ENCODE results near the gene ABHD17C. TPM values are rescaled to one million over a fixed set of nuclear protein-coding genes. Genes with fewer than 3 reads are reported as not detected.
A peak's percentile ranks its signal among the peaks of the same experiment; 100 is the strongest.

ABHD17C gene
- total RNA-seq, 1 donor from 2014 or later = 4.7 TPM

DNA sequence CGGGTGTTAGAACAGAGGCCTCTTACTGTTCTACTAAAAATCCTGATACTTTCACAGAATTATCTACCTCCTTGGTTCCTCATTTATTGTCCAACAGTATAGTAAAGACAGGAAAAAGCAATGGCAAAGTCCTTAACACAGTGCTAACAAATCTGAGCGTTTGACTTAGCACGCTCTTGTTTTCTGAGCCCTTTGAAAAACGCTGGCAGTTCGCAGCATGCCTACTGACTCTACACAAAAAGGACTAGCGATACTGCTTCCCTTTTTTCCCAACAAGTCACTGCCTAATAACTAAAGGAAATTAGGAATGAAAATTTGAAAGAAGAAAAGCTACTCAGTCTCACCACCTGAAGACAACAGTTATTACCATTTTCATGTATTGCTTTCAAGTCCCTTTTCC lies 49.3 kb downstream of the ABHD17C start:
- peaks cover 2% of the 10 kb centered on the region for H3K36me3 Mint-ChIP-seq (ENCODE audit: low read depth)
- no peak overlapping the region for H3K4me3 Mint-ChIP-seq
- H3K4me1 Mint-ChIP-seq (ENCODE audit: low read depth) = no peaks in the 10 kb centered on the region
- intact Hi-C loops (cut with micrococcal nuclease) = no loop called here
- H3K9me3 Mint-ChIP-seq = peaks cover 4% of the 10 kb centered on the region
- no peaks in the 10 kb centered on the region for H3K27me3 Mint-ChIP-seq (ENCODE audit: insufficient read depth)
- no peak for DNase-seq (ENCODE audit: low spot score)
- H3K27ac Mint-ChIP-seq = no peak overlapping the region

DNA sequence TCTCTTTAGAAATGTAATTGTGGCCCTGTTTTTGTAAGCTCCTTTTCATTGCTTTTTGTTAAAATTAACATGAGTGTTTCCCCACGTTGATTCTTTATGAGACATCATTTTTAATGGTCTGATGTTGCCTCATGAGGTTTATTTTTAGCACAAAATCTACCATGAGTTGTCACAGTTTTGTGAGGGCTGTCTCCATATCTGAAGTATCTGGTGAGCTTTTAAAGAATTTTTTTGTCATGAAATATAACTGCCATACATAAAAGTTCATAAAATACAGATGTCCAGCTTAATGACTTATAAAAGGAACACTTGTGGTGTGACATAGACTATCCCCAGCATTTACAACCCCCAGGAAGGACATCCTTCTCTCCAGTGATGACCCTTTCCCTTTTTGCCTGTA lies 49.7 kb downstream of the ABHD17C start:
- Mint-ChIP-seq H3K4me3 (no peak overlapping the region), H3K4me1 (ENCODE audit: low read depth) (no peaks in the 10 kb centered on the region), H3K27me3 (ENCODE audit: insufficient read depth) (no peaks in the 10 kb centered on the region), H3K36me3 (ENCODE audit: low read depth) (peaks cover 2% of the 10 kb centered on the region), H3K27ac (no peak overlapping the region), H3K9me3 (peaks cover 4% of the 10 kb centered on the region)
- intact Hi-C loops (cut with micrococcal nuclease) = no loop called here
- DNase-seq (ENCODE audit: low spot score) = no peak

DNA sequence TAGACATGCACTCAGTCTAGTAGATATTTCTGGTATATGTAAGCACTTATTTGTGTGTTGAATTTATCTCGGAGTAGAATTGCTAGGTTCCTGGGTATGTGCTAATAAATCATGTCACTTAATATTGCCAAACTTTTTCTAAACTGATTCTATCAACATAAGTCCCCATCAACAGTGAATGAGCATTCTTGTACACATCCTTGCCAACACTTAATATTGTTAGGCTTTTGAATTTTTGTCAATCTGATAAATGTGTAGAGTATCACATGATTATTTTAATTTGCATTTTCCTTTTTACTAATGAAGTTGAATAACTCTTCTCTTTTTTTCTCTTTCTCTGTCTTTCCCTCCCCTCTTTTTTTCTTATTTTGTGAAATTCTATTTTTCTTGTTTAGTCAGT lies 50.8 kb downstream of the ABHD17C start:
- intact Hi-C loops (cut with micrococcal nuclease) = no loop called here
- H3K4me1 Mint-ChIP-seq (ENCODE audit: low read depth) = no peaks in the 10 kb centered on the region
- H3K36me3 Mint-ChIP-seq (ENCODE audit: low read depth) = peaks cover 4% of the 10 kb centered on the region
- H3K4me3 Mint-ChIP-seq = no peak overlapping the region
- no peaks in the 10 kb centered on the region for H3K27me3 Mint-ChIP-seq (ENCODE audit: insufficient read depth)
- H3K27ac Mint-ChIP-seq = peak overlapping the region; percentile 52
- H3K9me3 Mint-ChIP-seq = peaks cover 4% of the 10 kb centered on the region
- DNase-seq (ENCODE audit: low spot score) = no peak

DNA sequence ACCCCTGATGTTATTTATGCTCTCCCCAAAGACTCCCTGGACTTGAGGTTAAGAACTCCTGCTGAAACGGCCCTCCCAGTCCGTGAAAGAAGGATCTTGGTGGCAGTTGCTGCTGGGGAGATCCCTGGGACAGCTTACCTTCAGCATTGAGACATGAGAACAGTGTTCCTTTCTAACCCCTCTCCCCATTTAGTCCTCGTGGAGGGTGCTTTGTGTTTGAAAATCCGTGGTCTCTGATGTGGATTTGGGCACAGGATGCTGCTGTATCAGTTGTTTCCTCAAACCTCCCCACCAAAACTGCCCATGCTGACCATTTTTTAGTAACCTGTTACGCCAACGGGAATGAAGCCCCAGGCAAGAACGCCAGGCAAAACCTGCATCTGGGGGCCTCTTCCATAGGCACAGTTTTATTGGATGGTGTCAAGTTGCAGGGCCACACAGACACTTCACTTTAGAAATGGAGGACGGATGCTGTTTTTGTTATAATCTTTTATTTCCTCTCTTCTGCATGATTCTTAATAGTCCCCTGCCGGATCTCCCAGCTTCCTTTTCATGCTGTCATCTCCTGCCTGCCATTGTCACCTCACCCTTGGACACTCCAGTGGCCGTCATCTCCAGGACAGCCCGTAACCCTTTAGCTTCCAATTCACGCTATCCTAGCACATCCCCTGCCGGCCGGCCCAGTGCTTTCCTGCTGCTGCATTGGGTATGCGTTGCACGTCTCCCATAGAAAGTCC lies 52.4 kb downstream of the ABHD17C start:
- intact Hi-C loops (cut with micrococcal nuclease) = no loop called here
- H3K9me3 Mint-ChIP-seq = peaks cover 4% of the 10 kb centered on the region
- no peak for DNase-seq (ENCODE audit: low spot score)
- H3K27me3 Mint-ChIP-seq (ENCODE audit: insufficient read depth) = no peaks in the 10 kb centered on the region
- no peaks in the 10 kb centered on the region for H3K4me1 Mint-ChIP-seq (ENCODE audit: low read depth)
- peaks cover 4% of the 10 kb centered on the region for H3K36me3 Mint-ChIP-seq (ENCODE audit: low read depth)
- H3K27ac Mint-ChIP-seq = no peak overlapping the region
- H3K4me3 Mint-ChIP-seq = no peak overlapping the region

DNA sequence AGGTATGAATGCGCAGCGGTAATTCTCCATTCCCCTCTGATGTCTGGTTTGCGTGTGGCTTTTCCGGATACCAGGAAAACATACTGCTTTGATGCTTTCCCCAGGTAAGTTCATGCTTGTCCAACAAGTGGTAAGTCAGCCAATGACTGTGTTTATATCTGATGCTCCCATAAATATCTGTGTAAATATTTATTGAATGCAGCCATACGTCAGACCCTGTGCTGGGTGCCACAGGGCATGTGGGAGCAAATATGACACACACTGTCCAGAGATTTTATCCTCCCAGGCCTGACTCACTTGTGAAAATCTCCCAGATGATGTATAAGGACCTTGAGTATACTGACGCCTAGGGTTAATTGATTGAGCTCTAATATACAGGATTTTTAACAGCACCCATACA lies 54.5 kb downstream of the ABHD17C start:
- H3K27ac Mint-ChIP-seq = no peak overlapping the region
- DNase-seq (ENCODE audit: low spot score) = no peak
- intact Hi-C loops (cut with micrococcal nuclease) = no loop called here

DNA sequence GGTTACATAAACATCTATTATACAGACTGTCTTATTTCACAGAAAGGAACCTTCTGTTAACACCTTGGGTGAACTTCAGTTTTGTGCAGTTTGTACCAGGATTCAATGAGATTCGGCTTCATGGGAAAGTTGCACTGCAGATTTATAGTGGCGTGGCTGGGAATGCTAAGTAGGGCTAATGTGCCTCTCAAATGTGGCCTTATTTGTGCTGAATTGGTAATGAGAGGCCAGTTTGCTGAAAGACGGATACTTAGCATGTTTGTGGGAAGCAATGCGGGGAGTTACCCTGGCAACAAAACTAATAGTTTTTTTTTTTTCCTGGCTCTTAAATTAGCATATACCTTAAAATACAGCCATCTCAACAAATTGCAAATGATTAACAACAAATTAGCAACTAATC lies 55.5 kb downstream of the ABHD17C start:
- Mint-ChIP-seq H3K4me1 (ENCODE audit: low read depth) (peaks cover under 1% of the 10 kb centered on the region), H3K9me3 (peaks cover 4% of the 10 kb centered on the region), H3K27ac (no peak overlapping the region), H3K4me3 (no peak overlapping the region), H3K27me3 (ENCODE audit: insufficient read depth) (no peaks in the 10 kb centered on the region), H3K36me3 (ENCODE audit: low read depth) (peaks cover 4% of the 10 kb centered on the region)
- no peak for DNase-seq (ENCODE audit: low spot score)
- intact Hi-C loops (cut with micrococcal nuclease) = no loop called here

More for the DNA sequence above, 54.5 kb downstream of the ABHD17C start:
- H3K9me3 Mint-ChIP-seq = peaks cover 4% of the 10 kb centered on the region
- no peak overlapping the region for H3K4me3 Mint-ChIP-seq
- H3K36me3 Mint-ChIP-seq (ENCODE audit: low read depth) = peaks cover 4% of the 10 kb centered on the region
- H3K4me1 Mint-ChIP-seq (ENCODE audit: low read depth) = no peaks in the 10 kb centered on the region
- H3K27me3 Mint-ChIP-seq (ENCODE audit: insufficient read depth) = no peaks in the 10 kb centered on the region

DNA sequence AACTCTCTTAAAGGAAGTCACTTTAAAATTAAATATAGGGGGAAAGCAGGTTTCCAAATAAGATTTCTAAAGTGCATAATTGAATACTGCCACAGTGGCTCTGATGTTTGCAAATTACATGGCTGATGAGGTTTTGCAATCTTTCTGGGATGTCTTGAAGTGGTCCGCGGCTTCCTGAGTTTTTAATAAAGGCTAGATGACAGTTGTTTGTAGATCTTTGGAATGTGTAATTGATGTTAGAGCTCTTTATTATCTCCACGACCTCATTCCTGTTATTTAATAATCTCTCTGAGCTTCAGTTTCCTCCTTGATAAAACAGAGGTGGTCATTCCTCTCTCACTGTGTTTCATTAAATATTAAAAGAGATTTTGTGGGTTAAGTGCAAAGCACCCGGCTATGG lies 57.1 kb downstream of the ABHD17C start:
- no peak overlapping the region for H3K27ac Mint-ChIP-seq
- H3K4me3 Mint-ChIP-seq = no peak overlapping the region

DNA sequence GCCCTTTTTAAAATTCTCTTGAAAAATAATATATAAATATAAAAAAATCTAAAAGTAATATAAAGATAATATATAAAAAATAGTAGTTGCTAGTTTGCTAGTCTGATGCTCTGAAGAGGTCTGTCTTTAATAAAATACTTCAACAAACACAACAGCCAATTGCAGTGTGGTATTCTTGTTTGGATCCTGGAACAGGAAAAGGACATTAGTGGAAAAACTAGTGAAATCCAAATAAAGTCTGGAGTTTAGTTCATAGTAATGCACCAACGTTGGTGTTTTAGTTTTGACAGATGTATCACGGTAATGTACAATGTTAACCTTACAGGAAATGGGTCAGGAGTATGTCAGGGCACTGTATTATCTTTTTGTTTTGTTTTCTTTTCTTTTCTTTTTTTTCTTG lies 58.1 kb downstream of the ABHD17C start:
- intact Hi-C loops (cut with micrococcal nuclease) = no loop called here
- no peaks in the 10 kb centered on the region for H3K27me3 Mint-ChIP-seq (ENCODE audit: insufficient read depth)
- H3K9me3 Mint-ChIP-seq = no peaks in the 10 kb centered on the region
- H3K4me3 Mint-ChIP-seq = no peak overlapping the region
- H3K4me1 Mint-ChIP-seq (ENCODE audit: low read depth) = peaks cover 5% of the 10 kb centered on the region
- no peak overlapping the region for H3K27ac Mint-ChIP-seq
- peaks cover 2% of the 10 kb centered on the region for H3K36me3 Mint-ChIP-seq (ENCODE audit: low read depth)
- DNase-seq (ENCODE audit: low spot score) = no peak

More for the DNA sequence above, 57.1 kb downstream of the ABHD17C start:
- Mint-ChIP-seq H3K9me3 (no peaks in the 10 kb centered on the region), H3K4me1 (ENCODE audit: low read depth) (peaks cover 5% of the 10 kb centered on the region), H3K36me3 (ENCODE audit: low read depth) (peaks cover 2% of the 10 kb centered on the region), H3K27me3 (ENCODE audit: insufficient read depth) (no peaks in the 10 kb centered on the region)
- intact Hi-C loops (cut with micrococcal nuclease) = no loop called here
- DNase-seq (ENCODE audit: low spot score) = no peak

DNA sequence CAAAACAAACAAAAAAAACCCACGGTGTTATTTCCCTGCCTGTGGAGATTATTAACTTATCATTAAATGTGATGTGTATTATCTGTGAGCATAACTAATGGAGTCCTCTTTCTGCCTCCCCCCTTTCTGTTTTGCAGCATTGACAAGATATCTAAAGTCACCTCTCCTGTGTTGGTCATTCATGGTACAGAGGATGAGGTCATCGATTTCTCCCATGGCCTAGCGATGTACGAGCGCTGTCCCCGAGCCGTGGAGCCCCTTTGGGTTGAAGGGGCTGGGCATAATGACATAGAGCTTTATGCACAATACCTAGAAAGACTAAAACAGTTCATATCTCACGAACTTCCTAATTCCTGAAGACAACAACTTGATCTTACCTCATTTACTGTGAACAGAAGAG lies 58.9 kb downstream of the ABHD17C start:
- no peaks in the 10 kb centered on the region for H3K9me3 Mint-ChIP-seq
- H3K4me3 Mint-ChIP-seq = no peak overlapping the region
- no peak for DNase-seq (ENCODE audit: low spot score)
- H3K36me3 Mint-ChIP-seq (ENCODE audit: low read depth) = peaks cover 2% of the 10 kb centered on the region
- H3K4me1 Mint-ChIP-seq (ENCODE audit: low read depth) = peaks cover 5% of the 10 kb centered on the region
- no peak overlapping the region for H3K27ac Mint-ChIP-seq
- intact Hi-C loops (cut with micrococcal nuclease) = no loop called here
- no peaks in the 10 kb centered on the region for H3K27me3 Mint-ChIP-seq (ENCODE audit: insufficient read depth)

DNA sequence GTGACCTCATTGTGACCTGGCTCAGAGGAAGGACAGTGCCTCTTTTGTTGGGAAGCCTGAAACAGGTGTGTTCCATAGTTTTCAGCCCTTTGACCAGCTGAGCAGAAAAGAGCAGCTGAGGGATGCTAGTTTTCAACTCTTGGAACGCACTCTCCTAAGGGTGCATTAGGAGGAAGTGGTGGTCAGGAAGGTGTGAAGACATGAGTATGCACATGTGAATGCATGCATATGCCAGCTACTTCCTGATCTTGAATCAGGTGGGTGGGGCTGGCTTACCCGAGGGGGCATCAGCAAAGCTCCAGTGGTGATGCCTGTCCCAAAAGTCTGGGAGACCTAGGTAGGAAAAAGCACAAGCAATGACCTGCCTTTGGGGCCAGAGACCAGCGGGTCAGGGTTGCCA lies 60.8 kb downstream of the ABHD17C start:
- Mint-ChIP-seq H3K4me3 (no peak overlapping the region), H3K36me3 (ENCODE audit: low read depth) (no peaks in the 10 kb centered on the region), H3K27ac (no peak overlapping the region), H3K9me3 (no peaks in the 10 kb centered on the region), H3K4me1 (ENCODE audit: low read depth) (peaks cover 5% of the 10 kb centered on the region), H3K27me3 (ENCODE audit: insufficient read depth) (peaks cover 4% of the 10 kb centered on the region)
- intact Hi-C loops (cut with micrococcal nuclease) = no loop called here
- no peak for DNase-seq (ENCODE audit: low spot score)

DNA sequence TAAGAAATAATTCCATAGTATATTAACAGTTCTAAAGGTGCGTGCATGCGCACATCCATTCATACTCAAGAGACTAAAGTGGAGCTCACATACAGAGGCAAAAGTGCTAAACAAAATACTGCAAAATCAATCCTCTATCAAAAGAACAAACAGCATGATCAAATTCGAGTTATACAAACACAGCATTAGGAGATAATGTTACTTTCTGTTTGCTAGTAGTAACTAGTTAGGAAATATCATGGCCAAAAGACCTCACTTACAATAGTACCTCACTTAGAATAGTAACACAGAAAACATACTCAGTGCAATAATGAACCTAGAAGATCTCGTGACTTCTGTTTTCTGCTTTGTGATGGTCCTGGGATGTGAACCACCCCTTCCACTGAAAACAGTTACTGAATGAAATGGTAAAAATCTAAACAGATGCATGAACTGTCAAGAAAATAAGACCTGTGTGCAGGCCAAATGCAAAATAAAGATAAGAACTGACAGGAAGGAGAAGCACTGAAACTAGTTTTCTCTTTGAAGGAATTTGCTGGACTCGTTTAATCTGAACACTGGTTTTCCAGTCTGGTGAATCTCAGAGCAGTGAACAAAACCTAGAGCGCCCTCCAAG lies 63.1 kb downstream of the ABHD17C start:
- Mint-ChIP-seq H3K9me3 (no peaks in the 10 kb centered on the region), H3K4me1 (ENCODE audit: low read depth) (peaks cover 5% of the 10 kb centered on the region), H3K27ac (no peak overlapping the region), H3K4me3 (no peak overlapping the region), H3K27me3 (ENCODE audit: insufficient read depth) (peaks cover 6% of the 10 kb centered on the region), H3K36me3 (ENCODE audit: low read depth) (no peaks in the 10 kb centered on the region)
- intact Hi-C loops (cut with micrococcal nuclease) = no loop called here
- DNase-seq (ENCODE audit: low spot score) = no peak

DNA sequence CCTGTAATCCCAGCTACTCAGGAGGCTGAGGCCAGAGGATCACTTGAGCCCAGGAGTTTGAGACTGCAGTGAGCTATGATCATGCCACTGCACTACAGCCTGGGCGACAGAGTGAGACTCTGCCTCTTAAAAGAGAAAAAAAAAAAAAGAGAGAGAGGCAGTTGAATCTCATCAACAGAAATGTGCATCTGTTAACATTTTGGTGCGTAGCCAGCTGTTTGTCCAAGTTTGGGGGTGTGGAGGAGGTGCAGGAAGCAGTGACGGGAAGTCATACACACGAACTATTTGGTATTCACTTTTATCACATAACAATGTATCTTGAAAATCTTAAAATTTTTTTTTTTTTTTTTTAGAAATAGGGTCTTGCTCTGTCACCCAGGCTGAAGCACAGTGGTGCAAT lies 65.8 kb downstream of the ABHD17C start:
- intact Hi-C loops (cut with micrococcal nuclease) = no loop called here

DNA sequence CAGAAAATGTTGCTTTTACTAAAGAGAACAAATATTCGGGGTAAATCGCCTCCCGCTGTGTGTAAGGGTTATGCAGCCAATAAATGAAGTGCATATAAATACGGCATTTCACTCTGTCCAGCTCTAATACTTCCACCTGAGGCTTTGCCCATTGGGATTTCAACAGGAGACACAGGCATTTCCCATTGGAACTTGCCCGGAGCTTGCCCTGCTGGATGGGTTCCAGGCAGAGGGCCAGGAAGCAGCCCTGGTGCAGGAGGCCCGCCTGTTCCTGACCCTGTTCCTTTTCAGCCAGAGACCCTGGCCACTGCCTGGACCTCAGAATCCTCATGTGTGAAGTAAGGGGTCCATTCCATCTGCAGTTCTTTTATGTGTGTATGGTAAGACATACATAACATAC lies 66.6 kb downstream of the ABHD17C start:
- intact Hi-C loops (cut with micrococcal nuclease) = no loop called here
- Mint-ChIP-seq H3K4me3 (no peak overlapping the region), H3K4me1 (ENCODE audit: low read depth) (no peaks in the 10 kb centered on the region)

More for the DNA sequence above, 65.8 kb downstream of the ABHD17C start:
- Mint-ChIP-seq H3K27me3 (ENCODE audit: insufficient read depth) (peaks cover 8% of the 10 kb centered on the region), H3K4me3 (no peak overlapping the region), H3K36me3 (ENCODE audit: low read depth) (no peaks in the 10 kb centered on the region), H3K27ac (no peak overlapping the region), H3K4me1 (ENCODE audit: low read depth) (peaks cover under 1% of the 10 kb centered on the region), H3K9me3 (no peaks in the 10 kb centered on the region)
- DNase-seq (ENCODE audit: low spot score) = no peak

More for the DNA sequence above, 66.6 kb downstream of the ABHD17C start:
- no peak overlapping the region for H3K27ac Mint-ChIP-seq
- H3K9me3 Mint-ChIP-seq = no peaks in the 10 kb centered on the region
- no peak for DNase-seq (ENCODE audit: low spot score)
- H3K36me3 Mint-ChIP-seq (ENCODE audit: low read depth) = no peaks in the 10 kb centered on the region
- H3K27me3 Mint-ChIP-seq (ENCODE audit: insufficient read depth) = peaks cover 8% of the 10 kb centered on the region
